ENCODE data around the gene CIZ1.
"Not testable (repeated sequence)": the region's sequence is repeated elsewhere in the genome, so short reads cannot be mapped to it uniquely, and the experiment has no call there.

CIZ1 gene, protein sequence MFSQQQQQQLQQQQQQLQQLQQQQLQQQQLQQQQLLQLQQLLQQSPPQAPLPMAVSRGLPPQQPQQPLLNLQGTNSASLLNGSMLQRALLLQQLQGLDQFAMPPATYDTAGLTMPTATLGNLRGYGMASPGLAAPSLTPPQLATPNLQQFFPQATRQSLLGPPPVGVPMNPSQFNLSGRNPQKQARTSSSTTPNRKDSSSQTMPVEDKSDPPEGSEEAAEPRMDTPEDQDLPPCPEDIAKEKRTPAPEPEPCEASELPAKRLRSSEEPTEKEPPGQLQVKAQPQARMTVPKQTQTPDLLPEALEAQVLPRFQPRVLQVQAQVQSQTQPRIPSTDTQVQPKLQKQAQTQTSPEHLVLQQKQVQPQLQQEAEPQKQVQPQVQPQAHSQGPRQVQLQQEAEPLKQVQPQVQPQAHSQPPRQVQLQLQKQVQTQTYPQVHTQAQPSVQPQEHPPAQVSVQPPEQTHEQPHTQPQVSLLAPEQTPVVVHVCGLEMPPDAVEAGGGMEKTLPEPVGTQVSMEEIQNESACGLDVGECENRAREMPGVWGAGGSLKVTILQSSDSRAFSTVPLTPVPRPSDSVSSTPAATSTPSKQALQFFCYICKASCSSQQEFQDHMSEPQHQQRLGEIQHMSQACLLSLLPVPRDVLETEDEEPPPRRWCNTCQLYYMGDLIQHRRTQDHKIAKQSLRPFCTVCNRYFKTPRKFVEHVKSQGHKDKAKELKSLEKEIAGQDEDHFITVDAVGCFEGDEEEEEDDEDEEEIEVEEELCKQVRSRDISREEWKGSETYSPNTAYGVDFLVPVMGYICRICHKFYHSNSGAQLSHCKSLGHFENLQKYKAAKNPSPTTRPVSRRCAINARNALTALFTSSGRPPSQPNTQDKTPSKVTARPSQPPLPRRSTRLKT

DNA sequence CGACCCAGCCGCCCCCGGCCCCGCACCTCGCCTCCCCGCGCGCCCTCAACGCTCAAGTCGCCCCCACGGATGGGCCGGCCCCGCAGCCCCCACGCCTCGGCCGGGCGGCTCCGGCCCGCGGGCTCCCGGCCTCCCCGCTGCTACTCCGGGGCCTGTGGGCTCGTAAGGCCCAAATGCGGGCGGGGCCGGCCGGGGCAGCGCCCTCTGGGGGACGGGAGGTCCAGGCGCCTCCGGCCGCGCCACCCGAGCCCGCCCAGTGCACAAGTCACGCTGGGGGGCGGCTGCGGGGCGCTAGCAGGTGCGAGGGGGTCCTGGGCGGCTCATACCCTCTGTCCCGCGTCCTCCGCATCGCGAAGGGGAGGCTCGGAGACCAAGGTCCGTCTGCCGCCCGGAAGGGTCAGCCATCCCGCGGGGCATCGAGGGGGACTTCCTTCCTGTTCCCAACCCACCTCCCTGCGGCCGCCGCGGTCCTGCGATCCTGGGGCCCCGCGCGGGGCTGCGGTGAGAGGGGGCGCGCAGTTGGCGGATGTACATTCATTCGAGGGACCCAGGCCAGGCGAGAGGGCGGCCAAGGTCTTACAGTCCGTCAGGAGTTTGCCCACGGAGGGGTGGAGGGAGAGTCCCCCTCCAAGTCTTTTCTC is at the start of gene CIZ1:
CIZ1 (minus strand) TSS at position 167 of the 641 bp plus-strand sequence. CDS start 715 bp downstream, outside the sequence.
- peak; percentile 57 for DNase-seq (ENCODE audit: low read depth)

- DNase-seq (ENCODE audit: low read depth): no peak
Measured at GRCh38 chr9:128233817-128234406, 42.5 kb upstream of the CIZ1 start.

GRCh38 chr9:128232528-128233428 is 41.4 kb upstream of the CIZ1 start:
- DNase-seq (ENCODE audit: low read depth): no peak

- DNase-seq (ENCODE audit: low read depth): no peak
Measured at GRCh38 chr9:128231638-128232527, 40.5 kb upstream of the CIZ1 start.

DNA sequence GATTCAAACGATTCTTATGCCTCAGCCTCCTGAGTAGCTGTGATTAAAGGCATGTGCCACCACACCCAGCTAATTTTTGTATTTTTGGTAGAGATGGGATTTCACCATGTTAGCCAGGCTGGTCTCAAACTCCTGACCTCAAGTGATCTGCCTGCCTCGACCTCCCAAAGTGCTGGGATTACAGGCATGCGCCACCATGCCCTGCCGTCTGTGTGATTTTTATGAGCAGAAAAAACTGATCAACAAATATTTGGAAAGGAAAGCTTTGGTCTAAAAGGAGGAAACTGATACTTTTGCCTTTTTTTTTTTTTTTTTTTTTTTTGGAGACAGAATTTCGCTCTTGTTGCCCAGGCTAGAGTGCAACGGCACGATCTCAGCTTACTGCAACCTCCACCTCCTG is 39.5 kb upstream of the CIZ1 start:
- not testable (repeated sequence) for DNase-seq (ENCODE audit: low read depth)

DNA sequence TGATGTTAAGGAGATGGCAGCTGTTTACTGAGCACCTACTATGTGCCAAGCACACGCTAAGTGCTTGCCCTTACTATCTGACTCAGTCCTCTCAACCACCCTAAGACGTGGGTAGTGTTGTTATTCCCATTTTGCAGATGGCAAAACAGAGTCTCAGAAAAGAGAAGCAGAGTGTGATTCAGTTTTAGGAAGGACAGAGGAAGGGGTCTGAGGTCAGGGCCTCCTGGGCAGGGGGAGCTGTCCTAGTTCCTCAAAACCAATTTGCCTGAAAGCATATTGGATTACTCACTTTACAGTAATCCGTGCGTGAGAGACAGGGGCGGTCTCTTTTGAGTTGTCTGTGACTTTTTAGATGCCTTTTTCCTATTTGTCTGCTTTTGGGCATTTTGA is 35.0 kb upstream of the CIZ1 start:
- no peak for DNase-seq (ENCODE audit: low read depth)

DNA sequence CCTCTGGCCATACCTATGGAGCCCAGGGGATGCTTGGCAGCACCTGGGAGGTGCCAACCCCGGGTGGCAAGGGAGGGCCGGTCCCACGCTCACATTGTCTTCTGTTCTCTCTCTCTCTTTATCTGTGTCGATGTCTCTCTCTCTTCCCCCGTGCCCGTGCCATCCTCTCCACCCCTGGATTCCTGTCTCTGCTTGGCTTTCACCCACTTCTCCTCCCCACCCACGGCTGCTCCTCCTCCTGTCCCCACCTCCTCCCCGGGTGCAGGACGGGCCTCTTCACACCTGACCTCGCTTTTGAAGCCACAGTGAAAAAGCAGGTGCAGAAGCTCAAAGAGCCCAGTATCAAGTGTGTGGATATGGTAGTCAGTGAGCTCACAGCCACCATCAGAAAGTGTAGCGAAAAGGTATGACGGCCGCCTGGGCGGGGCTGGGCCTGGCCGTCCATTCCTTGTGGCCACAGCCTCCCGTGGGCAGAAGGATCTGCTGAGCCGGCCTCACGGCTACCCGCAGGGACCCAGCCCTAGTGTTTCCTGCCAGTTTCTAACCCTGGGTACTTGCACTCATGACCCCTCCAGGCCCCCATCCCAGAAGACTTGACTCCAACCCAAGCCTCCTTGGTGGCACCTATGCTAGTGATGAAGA is 34.5 kb upstream of the CIZ1 start:
- DNase-seq (ENCODE audit: low read depth): no peak

DNA sequence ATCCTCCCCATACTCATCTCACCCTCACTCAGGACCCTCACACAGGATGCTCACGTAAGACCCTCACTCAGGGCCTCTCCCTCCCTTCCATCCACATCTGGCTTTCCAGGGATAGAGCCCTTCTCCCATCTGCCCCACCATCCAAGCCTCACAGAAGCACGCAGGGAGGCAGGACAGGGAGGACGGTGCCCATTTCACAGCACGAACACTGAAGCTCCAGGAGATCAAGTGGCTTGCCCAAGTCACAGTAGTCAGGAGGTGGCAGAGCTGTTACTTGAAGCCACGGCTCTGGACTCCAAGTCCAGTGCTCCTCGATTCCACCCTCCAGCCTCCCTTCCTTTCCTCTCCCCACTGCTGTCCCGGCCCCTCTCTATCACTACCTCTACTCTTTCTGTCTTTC is 33.5 kb upstream of the CIZ1 start:
- no peak for DNase-seq (ENCODE audit: low read depth)

- DNase-seq (ENCODE audit: low read depth): no peak
Measured at GRCh38 chr9:128222880-128223670, 31.7 kb upstream of the CIZ1 start.

GRCh38 chr9:128222026-128222425 is 30.7 kb upstream of the CIZ1 start:
- no peak for DNase-seq (ENCODE audit: low read depth)

DNA sequence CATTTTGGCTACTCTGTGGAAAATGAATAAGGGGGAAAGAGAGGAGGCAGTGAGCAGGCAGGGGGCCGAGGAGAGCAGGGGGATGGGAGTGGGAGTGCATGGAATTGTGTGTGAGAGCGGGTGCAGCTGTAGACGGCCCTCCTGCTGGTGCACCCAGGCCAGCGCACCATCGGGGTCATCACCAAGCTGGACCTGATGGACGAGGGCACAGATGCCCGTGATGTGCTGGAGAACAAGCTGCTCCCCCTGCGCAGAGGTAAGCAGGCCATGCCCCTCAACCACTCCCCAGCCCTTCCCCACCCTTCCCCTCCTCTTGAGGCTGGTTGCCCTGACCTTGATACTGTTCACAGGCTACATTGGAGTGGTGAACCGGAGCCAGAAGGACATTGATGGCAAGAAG is 28.5 kb upstream of the CIZ1 start:
- DNase-seq (ENCODE audit: low read depth): no peak

GRCh38 chr9:128218518-128219389 is 27.4 kb upstream of the CIZ1 start:
- peak; percentile 83 for DNase-seq (ENCODE audit: low read depth)

GRCh38 chr9:128218172-128218517 is 26.8 kb upstream of the CIZ1 start:
- DNase-seq (ENCODE audit: low read depth): no peak

GRCh38 chr9:128216781-128217553 is 25.6 kb upstream of the CIZ1 start:
- DNase-seq (ENCODE audit: low read depth): no peak

- no peak for DNase-seq (ENCODE audit: low read depth)
Measured at GRCh38 chr9:128215491-128216409, 24.4 kb upstream of the CIZ1 start.

Data from stimulated activated CD8-positive, alpha-beta memory T cell treated with anti-CD3 and anti-CD28 coated beads, Interleukin-12 subunit alpha, Interleukin-12 subunit beta, amount 100 ng/mL, for 1 hour (primary cell).